Ascending aorta (tissue), 2 donors: Measurements from ENCODE around the gene TREM1. TPM values are rescaled to one million over a fixed set of nuclear protein-coding genes. Genes with fewer than 3 reads are reported as not detected.
"Not testable (repeated sequence)": the region's sequence is repeated elsewhere in the genome, so short reads cannot be mapped to it uniquely, and the experiment has no call there.

Source experiments
- DNase-seq, 2 donors: peaks; one replicate each; pipeline ENCODE4 v3.0.0-alpha.2; 2019; ENCODE audit warnings: low spot score in 2 of 2
- H3K27ac ChIP-seq, 2 donors: fragments of 200-600 bp; sonication (generic); one replicate each; pipeline ENCODE4 v1.5.1; 2016 to 2017; ENCODE audit warnings: mild to moderate bottlenecking in 1 of 2
- H3K27me3 ChIP-seq: fragments of 200-600 bp; sonication (generic); one replicate; pipeline ENCODE4 v1.5.1; 2017
- H3K36me3 ChIP-seq, 2 donors: fragments of 200-600 bp; sonication (generic); one replicate each; pipeline ENCODE4 v1.5.1; 2016
- H3K4me1 ChIP-seq, 2 donors: fragments of 200-600 bp; sonication (generic); one replicate each; pipeline ENCODE4 v1.5.1; 2016 to 2017; ENCODE audit warnings: mild to moderate bottlenecking in 1 of 2
- H3K4me3 ChIP-seq, 2 donors: fragments of 200-600 bp; sonication (generic); one replicate each; pipeline ENCODE4 v1.5.1; 2016 to 2017; ENCODE audit warnings: mild to moderate bottlenecking in 1 of 2
- H3K9me3 ChIP-seq, 2 donors: fragments of 200-600 bp; sonication (generic); one replicate each; pipeline ENCODE4 v1.5.1; 2016
- intact Hi-C: fragments of 100-400 bp; cut with DNase I; formaldehyde crosslinking; loops from one replicate; pipeline ENCODE4 v1.15.1; 2023
- total RNA-seq: library from RNA; depleted of rRNA; stranded (reverse); fragments of >200 nt; gene quantifications from one replicate; pipeline ENCODE4 v1.1.0, GENCODE V29; 2016
- TF ChIP-seq, protein P1 (sequence below), 3 experiments: fragments of 200-600 bp in 2 of 3; fragments of 450-650 bp in 1 of 3; sonication (generic) in 2 of 3; IDR thresholded peaks; one replicate each; pipeline ENCODE4 v1.5.1; 2016 to 2019; ENCODE audit warnings: antibody characterized with exemption in 3 of 3, mild to moderate bottlenecking in 1 of 3, moderate library complexity in 1 of 3

The TREM1 gene
- total RNA-seq, 1 donor from 2014 or later, result not detected

DNA sequence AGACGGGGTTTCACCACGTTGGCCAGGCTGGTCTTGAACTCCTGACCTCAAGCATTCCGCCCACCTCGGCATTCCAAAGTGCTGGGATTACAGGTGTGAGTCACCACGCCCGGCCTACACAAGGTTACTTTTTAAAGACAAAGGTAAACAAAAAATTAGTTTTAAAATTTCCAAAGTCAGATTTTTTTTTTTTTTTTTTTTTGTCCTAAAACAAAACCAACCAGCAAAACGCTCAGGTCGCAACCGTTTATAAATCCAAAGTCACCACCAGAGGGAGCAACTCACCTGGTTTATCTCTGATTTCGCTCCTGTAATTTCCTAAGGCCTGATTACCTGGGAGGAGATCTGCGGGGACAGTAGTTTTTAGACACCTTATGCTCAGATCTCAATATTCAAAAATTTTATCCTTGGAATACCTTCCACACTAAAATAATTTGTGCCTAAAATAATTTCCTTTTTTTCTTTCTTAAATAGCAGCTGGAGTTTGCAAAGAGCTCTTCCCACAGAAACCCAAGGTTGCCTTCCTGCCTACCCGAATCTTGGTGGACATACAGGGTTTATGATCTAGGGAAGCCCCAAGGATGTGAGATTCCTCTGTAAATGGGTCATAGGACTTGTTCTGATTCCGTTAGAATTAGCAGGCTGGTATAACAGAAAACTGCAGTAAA lies 19.8 kb upstream of the TREM1 start:
- H3K27ac ChIP-seq, result no peak overlapping the region
- DNase-seq, result no peak
- peaks cover 0 to 4% of the 10 kb centered on the region in 2 donors for H3K9me3 ChIP-seq
- H3K4me3 ChIP-seq, result no peak overlapping the region
- H3K27me3 ChIP-seq, result no peaks in the 10 kb centered on the region
- intact Hi-C loops, result no loop called here
- no peaks in the 10 kb centered on the region for H3K36me3 ChIP-seq
- TF ChIP-seq, protein P1, sequence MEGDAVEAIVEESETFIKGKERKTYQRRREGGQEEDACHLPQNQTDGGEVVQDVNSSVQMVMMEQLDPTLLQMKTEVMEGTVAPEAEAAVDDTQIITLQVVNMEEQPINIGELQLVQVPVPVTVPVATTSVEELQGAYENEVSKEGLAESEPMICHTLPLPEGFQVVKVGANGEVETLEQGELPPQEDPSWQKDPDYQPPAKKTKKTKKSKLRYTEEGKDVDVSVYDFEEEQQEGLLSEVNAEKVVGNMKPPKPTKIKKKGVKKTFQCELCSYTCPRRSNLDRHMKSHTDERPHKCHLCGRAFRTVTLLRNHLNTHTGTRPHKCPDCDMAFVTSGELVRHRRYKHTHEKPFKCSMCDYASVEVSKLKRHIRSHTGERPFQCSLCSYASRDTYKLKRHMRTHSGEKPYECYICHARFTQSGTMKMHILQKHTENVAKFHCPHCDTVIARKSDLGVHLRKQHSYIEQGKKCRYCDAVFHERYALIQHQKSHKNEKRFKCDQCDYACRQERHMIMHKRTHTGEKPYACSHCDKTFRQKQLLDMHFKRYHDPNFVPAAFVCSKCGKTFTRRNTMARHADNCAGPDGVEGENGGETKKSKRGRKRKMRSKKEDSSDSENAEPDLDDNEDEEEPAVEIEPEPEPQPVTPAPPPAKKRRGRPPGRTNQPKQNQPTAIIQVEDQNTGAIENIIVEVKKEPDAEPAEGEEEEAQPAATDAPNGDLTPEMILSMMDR (IDR thresholded peaks at IDR 0.05), result peak in 1 of 3 experiments; percentile 46
- no peaks in the 10 kb centered on the region for H3K4me1 ChIP-seq

DNA sequence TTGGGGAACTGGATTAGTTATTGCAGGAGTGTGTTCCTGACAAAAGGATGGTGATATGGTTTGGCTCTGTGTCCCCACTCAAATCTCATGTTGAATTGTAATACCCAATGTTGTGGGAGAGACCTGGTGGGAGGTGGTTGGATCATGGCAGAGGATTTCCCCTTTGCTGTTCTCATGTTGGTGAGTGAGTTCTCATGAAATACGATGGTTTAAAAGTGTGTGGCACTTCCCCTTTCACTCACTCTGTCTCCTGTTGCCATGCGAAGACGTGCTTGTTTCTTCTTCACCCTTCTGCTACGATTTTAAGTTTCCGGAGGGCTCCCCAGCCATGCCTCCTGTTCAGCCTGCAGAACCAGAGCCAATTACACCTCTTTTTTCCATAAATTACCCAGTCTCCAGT lies 16.2 kb upstream of the TREM1 start:
- TF ChIP-seq, protein P1 (IDR thresholded peaks at IDR 0.05), result no peak
- H3K4me1 ChIP-seq, result no peaks in the 10 kb centered on the region
- peaks cover 0 to 4% of the 10 kb centered on the region in 2 donors for H3K9me3 ChIP-seq
- no peak overlapping the region for H3K4me3 ChIP-seq
- intact Hi-C loops, result no loop called here
- H3K36me3 ChIP-seq, result no peaks in the 10 kb centered on the region
- no peak for DNase-seq
- no peaks in the 10 kb centered on the region for H3K27me3 ChIP-seq
- no peak overlapping the region for H3K27ac ChIP-seq

- no peak overlapping the region for H3K27ac ChIP-seq
- no peak overlapping the region for H3K4me3 ChIP-seq
- TF ChIP-seq, protein P1 (IDR thresholded peaks at IDR 0.05), result no peak
- H3K27me3 ChIP-seq, result no peaks in the 10 kb centered on the region
- no peaks in the 10 kb centered on the region for H3K4me1 ChIP-seq
- no peaks in the 10 kb centered on the region for H3K36me3 ChIP-seq
- intact Hi-C loops, result no loop called here
- DNase-seq, result no peak
- peaks cover 0 to 4% of the 10 kb centered on the region in 2 donors for H3K9me3 ChIP-seq
These were observed 12.5 kb upstream of the TREM1 start for GRCh38 chr6:41298785-41299502.

GRCh38 chr6:41297248-41297647 lies 10.8 kb upstream of the TREM1 start:
- H3K4me1 ChIP-seq, H3K27ac ChIP-seq, H3K9me3 ChIP-seq, DNase-seq, H3K4me3 ChIP-seq, H3K36me3 ChIP-seq, intact Hi-C loops, H3K27me3 ChIP-seq: not testable (repeated sequence)

DNA sequence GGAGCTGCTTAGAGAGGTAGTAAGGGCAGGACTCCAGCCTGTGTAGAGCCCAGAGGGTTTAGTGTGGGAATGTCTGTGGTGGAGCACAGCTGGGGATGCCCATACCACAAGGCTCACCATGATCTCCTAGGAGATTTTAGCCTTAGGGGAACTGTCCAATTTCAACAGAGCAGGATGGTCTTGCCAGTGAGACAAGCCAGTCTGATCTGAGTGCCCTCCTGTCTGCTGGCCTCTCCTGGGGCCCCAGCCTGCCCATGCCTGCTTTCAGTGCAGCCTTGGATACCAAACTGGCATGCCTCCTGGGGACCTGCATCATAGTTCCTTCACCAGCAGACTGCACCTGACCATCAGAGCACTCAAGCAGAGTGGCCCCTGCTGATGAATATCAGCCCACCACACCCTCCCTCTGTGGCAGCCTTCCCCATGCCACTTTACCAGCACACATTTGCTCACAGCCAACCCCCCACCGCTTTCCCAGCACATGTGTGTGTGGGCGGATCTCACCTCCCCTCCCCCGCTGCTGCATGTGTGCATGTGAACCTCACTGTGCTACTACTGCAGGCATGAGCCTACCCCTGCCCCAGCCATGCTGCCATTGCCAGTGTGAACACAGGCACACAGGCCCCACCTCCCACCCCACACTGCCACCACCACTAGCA lies 7.9 kb upstream of the TREM1 start:
- intact Hi-C loops, result no loop called here
- no peak overlapping the region for H3K27ac ChIP-seq
- H3K4me1 ChIP-seq, result no peaks in the 10 kb centered on the region

More for the DNA sequence above, 7.9 kb upstream of the TREM1 start:
- Histone ChIP-seq H3K27me3 (no peaks in the 10 kb centered on the region), H3K4me3 (no peak overlapping the region), H3K36me3 (no peaks in the 10 kb centered on the region), H3K9me3 (no peaks in the 10 kb centered on the region)
- TF ChIP-seq, protein P1 (IDR thresholded peaks at IDR 0.05), result no peak
- no peak for DNase-seq
